ENCODE results near the gene ADCY7.

The ADCY7 gene

DNA sequence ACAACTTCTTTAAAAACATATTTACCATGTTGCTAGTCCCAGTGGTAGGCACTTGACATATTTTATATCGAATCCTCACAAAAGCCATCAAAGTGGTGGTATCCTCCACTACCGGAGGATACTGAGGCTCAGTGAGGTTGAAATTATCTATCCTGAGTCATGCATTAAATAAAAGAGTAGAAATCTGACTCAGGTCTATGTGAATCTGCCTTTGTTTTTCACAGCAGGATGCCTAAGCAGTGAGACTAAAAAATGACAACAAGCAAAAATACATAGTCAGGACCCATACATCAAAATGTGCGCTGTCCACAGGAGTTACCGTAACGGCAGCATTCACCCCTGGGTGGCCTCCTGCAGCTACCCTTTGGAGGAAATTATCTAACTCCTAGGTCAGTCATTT lies 84.8 kb downstream of the ADCY7 start:
- no peak for DNase-seq

DNA sequence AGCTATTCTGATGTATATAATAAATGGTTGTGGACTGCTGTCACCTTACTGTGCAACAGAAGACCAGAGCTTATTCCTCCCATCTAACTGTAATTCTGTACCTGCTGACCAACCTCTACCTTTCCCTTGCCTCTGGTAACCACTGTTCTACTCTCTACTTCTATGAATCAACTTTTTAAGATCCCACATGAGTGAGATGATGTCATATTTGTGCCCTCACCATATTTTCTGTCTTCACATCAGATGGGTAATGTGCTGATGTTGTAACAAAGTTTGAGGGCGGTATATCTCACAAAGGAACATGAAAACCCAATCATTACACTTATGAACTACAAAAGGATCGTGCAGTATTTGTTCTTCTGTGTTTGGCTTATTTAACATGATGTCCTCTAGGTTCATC lies 85.6 kb downstream of the ADCY7 start:
- no peak for DNase-seq

DNA sequence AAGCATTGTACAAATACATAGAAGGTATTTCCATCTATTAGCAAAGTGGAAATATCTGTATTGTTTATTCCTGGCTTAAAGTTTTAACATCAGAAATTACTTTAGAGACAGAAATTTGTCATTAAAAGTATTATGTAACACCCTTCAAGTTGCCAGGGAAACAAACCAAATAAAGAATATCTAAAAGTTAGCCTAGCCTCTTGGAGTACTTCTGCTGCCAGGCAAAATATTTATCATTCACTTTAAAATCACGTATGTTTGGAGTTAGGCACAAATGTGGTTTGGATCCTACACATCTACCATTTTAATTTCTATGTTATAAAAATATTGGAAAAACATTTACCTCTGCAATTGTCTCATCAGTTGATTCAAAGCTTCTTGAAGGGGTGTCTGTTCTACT lies 87.7 kb downstream of the ADCY7 start:
- DNase-seq: no peak

DNA sequence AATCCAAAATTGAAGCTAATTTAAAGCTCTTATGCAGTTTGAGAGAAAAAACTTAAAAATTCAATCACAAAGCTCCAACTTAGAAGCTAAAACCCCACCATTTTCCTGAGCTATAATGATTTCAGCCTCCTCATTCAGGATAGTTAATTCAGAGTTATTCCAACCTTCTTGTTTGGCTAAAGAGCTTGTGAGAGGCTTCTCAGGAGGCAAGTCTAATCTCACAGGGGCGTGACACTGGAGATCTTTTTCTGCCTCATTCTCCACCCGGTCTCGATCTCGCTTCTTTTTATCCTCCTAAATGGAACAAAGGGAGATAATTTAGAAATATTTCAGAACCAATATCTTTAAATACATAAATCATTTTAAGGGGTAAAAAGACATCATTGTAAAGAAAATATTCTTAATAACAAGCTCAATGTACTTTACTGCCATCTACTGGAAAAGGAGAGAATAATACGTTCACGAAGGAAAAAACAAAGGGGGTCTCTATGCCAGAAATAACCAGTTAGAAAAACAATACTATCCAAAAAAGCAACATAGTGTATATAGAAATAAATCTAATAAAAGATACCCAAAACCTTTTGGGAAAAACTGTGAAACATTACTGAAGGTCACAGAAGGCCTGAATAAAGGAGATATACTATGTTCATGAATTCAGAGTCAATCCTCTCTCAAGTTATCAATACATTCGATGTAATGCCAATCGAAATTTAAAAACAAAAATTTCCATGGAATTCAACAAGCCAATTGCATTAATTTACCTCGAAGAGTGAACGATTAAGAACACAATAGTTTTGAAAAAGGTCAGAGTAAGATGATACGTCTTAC lies 88.5 kb downstream of the ADCY7 start:
- DNase-seq: no peak

DNA sequence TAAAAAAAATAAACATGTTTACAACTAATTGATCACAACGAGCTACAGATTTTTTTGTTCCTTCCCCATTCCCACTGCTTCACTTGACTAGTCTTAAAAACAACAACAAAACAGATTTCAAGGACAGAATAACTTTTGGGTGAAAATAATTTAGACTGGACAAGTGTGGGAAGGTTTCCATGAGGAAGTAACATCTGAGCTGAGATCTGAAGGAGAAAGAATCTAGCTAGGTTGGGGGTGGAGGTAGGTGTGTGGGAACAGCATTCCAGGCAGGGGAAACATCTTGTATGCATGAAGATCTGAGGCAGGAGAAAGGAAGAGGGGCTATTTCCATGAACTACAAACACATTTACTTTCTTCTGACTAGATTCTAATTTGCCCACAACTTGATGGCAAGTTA lies 93.3 kb downstream of the ADCY7 start:
- no peak for DNase-seq

DNA sequence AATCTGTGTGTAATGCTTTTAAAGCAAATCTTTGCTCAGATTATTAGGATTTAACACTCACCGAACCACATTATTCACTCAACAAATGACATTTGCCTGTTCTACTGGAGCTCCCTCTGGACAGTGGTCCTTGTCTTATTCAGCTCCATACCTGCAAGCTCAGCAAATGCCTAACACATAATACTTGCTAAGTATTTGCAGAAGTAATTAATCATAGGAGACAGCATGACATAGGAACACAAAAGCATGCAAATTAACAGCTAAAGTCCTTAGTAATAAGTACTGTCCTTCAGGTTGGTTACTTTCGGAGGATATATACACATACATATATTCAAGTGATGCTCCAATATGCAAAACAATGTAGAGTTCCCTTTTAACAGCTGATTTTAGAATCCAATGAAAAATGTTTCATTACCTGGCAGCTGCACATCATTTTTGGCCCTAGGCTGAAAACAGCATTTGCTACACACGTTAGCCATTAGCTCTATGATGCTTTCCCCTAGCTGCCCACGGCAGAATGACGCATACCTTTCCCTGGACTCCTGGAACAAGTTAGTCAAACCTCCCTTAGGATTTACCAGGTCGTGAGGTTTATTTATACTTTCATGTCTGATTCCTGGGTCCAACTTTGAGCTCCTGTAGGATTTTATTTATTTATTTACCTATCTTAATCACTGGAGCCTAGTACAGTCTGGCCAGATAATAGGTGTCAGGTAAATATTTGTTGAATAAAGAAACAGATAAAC lies 93.9 kb downstream of the ADCY7 start:
- no peak for DNase-seq

DNA sequence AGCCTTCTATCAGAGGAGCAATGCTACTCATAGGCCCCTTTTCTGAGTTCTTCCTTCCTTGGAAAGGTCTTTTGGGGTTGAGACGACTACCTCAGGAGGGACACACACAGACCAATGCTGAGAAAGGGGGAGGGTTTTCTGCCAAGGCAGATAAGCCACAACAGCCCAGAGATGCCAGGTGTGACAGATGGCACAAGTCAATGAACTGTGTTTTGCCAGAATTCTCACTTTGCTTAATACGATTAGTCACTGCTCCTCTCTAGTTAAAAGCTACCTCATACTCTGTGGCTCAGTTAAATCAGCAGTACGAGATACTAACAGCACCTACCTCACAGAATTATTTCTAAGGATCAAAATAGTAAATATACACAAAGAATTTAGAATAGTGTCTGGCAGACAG lies 94.4 kb downstream of the ADCY7 start:
- DNase-seq: no peak

DNA sequence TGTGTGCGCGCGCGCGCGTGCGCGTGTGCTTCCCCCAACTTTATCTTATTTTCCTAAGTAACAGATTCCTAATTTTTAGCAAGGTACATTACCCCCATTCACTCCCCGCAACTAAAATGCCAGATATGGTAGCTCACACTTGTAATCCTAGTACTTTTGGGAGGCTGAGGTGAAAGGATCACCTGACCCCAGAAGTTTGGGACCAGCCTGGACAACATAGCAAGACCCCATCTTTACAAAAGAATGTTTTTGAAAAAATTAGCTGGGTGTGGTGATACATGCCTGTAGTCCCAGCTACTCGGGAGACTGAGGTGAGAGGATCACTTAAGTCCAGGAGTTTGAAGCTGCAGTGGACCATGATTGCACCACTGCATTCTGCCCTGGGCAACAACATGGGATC lies 97.3 kb downstream of the ADCY7 start:
- DNase-seq: no peak

DNA sequence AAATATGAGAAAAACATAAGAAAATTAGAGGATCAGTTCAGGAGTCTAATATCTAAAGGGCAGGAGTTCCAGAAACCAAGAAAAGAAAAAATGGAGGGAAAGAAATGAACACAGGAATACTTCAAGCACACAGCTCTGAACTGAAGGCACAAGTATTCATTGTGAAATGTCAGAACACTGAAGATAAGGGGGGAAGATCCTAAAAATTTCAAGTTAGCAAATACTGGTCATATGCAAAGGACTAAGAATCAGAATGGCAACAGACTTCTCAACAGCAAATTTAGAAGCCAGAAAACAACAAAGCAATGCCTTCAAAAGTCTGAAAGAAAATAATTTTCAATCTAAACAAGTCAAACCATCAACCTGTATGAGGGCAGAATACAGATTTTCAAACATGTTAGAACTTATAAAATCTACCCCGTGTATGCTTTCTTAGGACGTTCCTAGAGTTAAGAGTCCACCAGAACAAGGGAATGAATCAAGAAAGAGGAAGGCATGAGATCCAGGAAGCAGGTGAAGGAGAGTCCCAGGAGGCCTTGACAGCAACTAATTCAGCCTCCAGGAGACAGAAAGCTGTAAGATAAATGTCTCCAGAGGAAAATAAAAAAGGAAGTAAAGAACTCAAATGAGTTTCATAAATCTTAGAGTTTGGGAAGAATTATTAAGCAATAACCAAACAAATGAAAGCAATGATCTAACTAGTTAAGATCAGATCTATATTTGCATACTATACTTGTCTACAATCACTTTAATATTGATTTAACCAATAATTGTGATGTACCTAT lies 99.6 kb downstream of the ADCY7 start:
- no peak for DNase-seq

All from NCI-H1436 treated with DMSO at 0.1 percent for 48 hours (cell line).